Measurements from ENCODE around the gene BICC1. TPM values are rescaled to one million over a fixed set of nuclear protein-coding genes. Genes with fewer than 3 reads are reported as not detected.

BICC1 gene
- total RNA-seq, 2 experiments from 2014 or later = not detected

DNA sequence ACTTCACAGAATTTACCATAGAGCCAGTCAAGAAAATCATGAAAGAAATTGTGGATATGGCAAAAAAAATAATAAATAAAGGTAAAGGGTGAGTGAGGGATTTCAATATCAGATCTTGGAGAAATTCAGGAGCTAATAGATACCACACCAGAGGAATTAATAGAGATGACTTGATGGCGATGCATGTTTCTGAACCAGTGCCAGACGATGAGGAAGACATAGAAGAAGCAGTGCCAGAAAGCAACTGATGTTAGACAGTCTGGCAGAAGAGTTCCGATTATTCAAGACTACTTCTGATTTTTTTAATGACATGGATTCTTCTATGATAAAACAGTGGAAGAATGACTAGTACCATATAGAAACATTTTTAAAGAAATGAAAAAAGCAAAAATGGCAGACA is 314.7 kb downstream of the BICC1 start:
- H3K4me3 Mint-ChIP-seq = no peak overlapping the region
- CTCF ChIA-PET = no interaction called here
- intact Hi-C loops (cut with DNase I, micrococcal nuclease) = no loop called here
- no peak for DNase-seq
- H3K27me3 Mint-ChIP-seq = no peaks in the 10 kb centered on the region
- no peaks in the 10 kb centered on the region for H3K36me3 Mint-ChIP-seq (ENCODE audit: low read depth)
- H3K27ac Mint-ChIP-seq = no peak overlapping the region
- no peak for ATAC-seq
- no peaks in the 10 kb centered on the region for H3K4me1 Mint-ChIP-seq
- POLR2A ChIA-PET = no interaction called here
- H3K9me3 Mint-ChIP-seq (ENCODE audit: low read depth) = no peaks in the 10 kb centered on the region

- no peak for DNase-seq
- ChIA-PET POLR2A (no interaction called here), CTCF (interaction anchor here (0.6 kb wide), 1 partner anchor 397 kb away, joined by 3 read pairs; no protein-coding TSS in a partner anchor)
- Mint-ChIP-seq H3K9me3 (ENCODE audit: low read depth) (no peaks in the 10 kb centered on the region), H3K36me3 (ENCODE audit: low read depth) (no peaks in the 10 kb centered on the region), H3K4me1 (no peaks in the 10 kb centered on the region), H3K27me3 (no peaks in the 10 kb centered on the region), H3K27ac (no peak overlapping the region), H3K4me3 (no peak overlapping the region)
- intact Hi-C loops (cut with DNase I, micrococcal nuclease) = no loop called here
- no peak for ATAC-seq
These were observed 317.2 kb downstream of the BICC1 start for GRCh38 chr10:58829839-58830238.

- Mint-ChIP-seq H3K4me3 (no peak overlapping the region), H3K36me3 (ENCODE audit: low read depth) (no peaks in the 10 kb centered on the region), H3K27me3 (no peaks in the 10 kb centered on the region), H3K9me3 (ENCODE audit: low read depth) (no peaks in the 10 kb centered on the region), H3K4me1 (no peaks in the 10 kb centered on the region), H3K27ac (no peak overlapping the region)
- DNase-seq (no peak), ATAC-seq (no peak)
- POLR2A ChIA-PET = no interaction called here
- CTCF ChIA-PET = no interaction called here
- intact Hi-C loops (cut with DNase I, micrococcal nuclease) = no loop called here
These were observed 318.0 kb downstream of the BICC1 start for GRCh38 chr10:58830697-58831096.

GRCh38 chr10:58833771-58834561 is 321.3 kb downstream of the BICC1 start:
- ChIA-PET POLR2A (no interaction called here), CTCF (no interaction called here)
- no peak for DNase-seq
- intact Hi-C loops (cut with DNase I, micrococcal nuclease) = no loop called here
- Mint-ChIP-seq H3K27ac (no peak overlapping the region), H3K27me3 (no peaks in the 10 kb centered on the region), H3K4me1 (no peaks in the 10 kb centered on the region), H3K9me3 (ENCODE audit: low read depth) (no peaks in the 10 kb centered on the region), H3K4me3 (no peak overlapping the region), H3K36me3 (ENCODE audit: low read depth) (no peaks in the 10 kb centered on the region)
- ATAC-seq = no peak

DNA sequence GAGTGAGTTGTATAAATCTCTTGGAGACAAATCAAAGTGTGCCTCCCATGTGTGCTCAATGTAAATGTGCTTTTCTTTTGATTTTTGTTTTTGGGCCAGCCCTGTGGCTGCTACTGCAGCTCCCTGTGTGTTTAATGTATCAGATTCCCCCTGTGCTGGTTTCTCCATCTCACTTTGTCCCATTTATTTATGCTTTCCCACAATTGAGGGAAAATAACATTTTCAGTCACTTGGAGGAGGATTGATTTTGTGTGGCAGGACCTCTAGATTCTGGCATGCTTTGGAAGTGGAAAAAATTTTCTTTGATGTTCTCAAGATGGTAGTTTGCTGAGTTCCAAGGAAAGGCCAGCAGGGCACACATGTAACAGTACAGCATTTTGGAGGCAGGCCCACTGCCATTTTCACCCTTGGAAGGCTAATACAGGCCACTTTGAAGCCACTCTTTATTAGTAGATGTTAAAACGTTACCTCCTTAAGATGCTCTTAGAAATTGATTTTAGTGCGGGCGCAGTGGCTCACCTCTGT is 323.6 kb downstream of the BICC1 start:
- ChIA-PET CTCF (no interaction called here), POLR2A (no interaction called here)
- ATAC-seq (no peak), DNase-seq (no peak)
- Mint-ChIP-seq H3K36me3 (ENCODE audit: low read depth) (no peaks in the 10 kb centered on the region), H3K4me3 (no peak overlapping the region), H3K9me3 (ENCODE audit: low read depth) (no peaks in the 10 kb centered on the region), H3K27ac (no peak overlapping the region), H3K4me1 (no peaks in the 10 kb centered on the region), H3K27me3 (no peaks in the 10 kb centered on the region)
- intact Hi-C loops (cut with DNase I, micrococcal nuclease) = no loop called here

GRCh38 chr10:58836991-58837575 is 324.4 kb downstream of the BICC1 start:
- H3K4me3 Mint-ChIP-seq = no peak overlapping the region
- no peak for ATAC-seq
- H3K27ac Mint-ChIP-seq = no peak overlapping the region
- H3K27me3 Mint-ChIP-seq = no peaks in the 10 kb centered on the region
- DNase-seq = no peak
- no peaks in the 10 kb centered on the region for H3K9me3 Mint-ChIP-seq (ENCODE audit: low read depth)
- H3K36me3 Mint-ChIP-seq (ENCODE audit: low read depth) = no peaks in the 10 kb centered on the region
- CTCF ChIA-PET = no interaction called here
- H3K4me1 Mint-ChIP-seq = no peaks in the 10 kb centered on the region
- POLR2A ChIA-PET = no interaction called here
- intact Hi-C loops (cut with DNase I, micrococcal nuclease) = no loop called here

DNA sequence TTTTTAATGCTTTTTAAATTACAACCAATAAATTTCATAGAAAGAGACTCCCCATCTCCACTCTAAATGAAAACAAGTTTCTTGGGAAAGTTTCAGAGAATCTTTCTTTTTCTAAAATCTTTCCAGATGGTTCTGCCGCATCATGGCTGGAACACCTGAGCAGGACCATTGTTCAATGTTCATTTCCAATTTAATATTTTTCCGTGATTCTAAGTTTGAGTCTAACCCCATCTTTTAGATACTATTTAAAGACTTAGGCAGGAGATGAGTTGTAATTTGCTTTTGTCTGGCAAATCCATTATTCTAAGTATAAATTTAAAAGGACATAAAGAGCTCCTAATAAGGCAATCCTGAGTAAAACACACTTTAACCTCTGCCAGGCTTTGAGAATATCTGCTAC is 325.2 kb downstream of the BICC1 start:
- no peaks in the 10 kb centered on the region for H3K36me3 Mint-ChIP-seq (ENCODE audit: low read depth)
- ATAC-seq (no peak), DNase-seq (no peak)
- no peak overlapping the region for H3K4me3 Mint-ChIP-seq
- H3K4me1 Mint-ChIP-seq = no peaks in the 10 kb centered on the region
- H3K9me3 Mint-ChIP-seq (ENCODE audit: low read depth) = no peaks in the 10 kb centered on the region
- no peak overlapping the region for H3K27ac Mint-ChIP-seq
- ChIA-PET POLR2A (no interaction called here), CTCF (no interaction called here)
- intact Hi-C loops (cut with DNase I, micrococcal nuclease) = no loop called here
- no peaks in the 10 kb centered on the region for H3K27me3 Mint-ChIP-seq

DNA sequence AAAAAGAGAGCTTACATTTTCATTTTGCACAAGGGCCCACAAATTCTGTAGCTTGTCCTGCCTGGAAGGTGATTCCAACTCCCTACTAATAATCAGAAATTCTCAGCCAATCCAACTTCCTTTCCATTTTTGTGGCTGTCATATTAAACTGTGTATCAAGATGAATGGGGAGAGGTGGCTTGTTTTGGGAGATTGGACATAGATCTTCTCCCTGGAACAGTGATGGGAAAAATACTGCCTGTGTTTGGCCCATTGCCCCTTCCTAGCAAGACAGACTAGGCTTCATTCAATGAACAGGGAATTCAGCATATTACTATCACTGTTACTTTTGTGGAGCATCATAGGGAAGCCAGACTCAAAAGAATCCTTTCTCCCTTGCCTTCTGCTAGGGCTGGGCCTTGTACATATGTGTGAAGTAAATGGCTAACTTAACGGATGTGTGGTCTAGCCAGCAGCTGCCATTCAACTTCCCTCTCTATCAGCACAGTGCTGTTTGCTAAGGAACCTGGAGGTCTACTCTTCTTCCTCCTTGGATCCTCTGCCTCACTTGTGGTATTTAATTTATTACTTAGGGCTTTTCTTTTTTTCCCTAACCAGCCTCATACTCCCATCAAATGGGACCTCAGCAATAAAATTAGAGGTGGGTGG is 326.0 kb downstream of the BICC1 start:
- POLR2A ChIA-PET = no interaction called here

GRCh38 chr10:58839771-58840170 is 327.1 kb downstream of the BICC1 start:
- no peak for DNase-seq
- Mint-ChIP-seq H3K36me3 (ENCODE audit: low read depth) (no peaks in the 10 kb centered on the region), H3K9me3 (ENCODE audit: low read depth) (no peaks in the 10 kb centered on the region), H3K27ac (no peak overlapping the region), H3K27me3 (no peaks in the 10 kb centered on the region), H3K4me3 (no peak overlapping the region), H3K4me1 (no peaks in the 10 kb centered on the region)
- ChIA-PET POLR2A (no interaction called here), CTCF (no interaction called here)
- intact Hi-C loops (cut with DNase I, micrococcal nuclease) = no loop called here
- no peak for ATAC-seq

More for the DNA sequence above, 326.0 kb downstream of the BICC1 start:
- Mint-ChIP-seq H3K4me3 (no peak overlapping the region), H3K27me3 (no peaks in the 10 kb centered on the region), H3K9me3 (ENCODE audit: low read depth) (no peaks in the 10 kb centered on the region), H3K36me3 (ENCODE audit: low read depth) (no peaks in the 10 kb centered on the region), H3K27ac (no peak overlapping the region), H3K4me1 (no peaks in the 10 kb centered on the region)
- CTCF ChIA-PET = no interaction called here
- DNase-seq (no peak), ATAC-seq (no peak)
- intact Hi-C loops (cut with DNase I, micrococcal nuclease) = no loop called here

- ATAC-seq (no peak), DNase-seq (no peak)
- POLR2A ChIA-PET = no interaction called here
- intact Hi-C loops (cut with DNase I, micrococcal nuclease) = no loop called here
- no peaks in the 10 kb centered on the region for H3K36me3 Mint-ChIP-seq (ENCODE audit: low read depth)
- H3K4me1 Mint-ChIP-seq = no peaks in the 10 kb centered on the region
- CTCF ChIA-PET = interaction anchor here (1.3 kb wide), 1 partner anchor 58 kb away, joined by 3 read pairs; no protein-coding TSS in a partner anchor
- H3K27me3 Mint-ChIP-seq = no peaks in the 10 kb centered on the region
- no peaks in the 10 kb centered on the region for H3K9me3 Mint-ChIP-seq (ENCODE audit: low read depth)
- H3K27ac Mint-ChIP-seq = no peak overlapping the region
- no peak overlapping the region for H3K4me3 Mint-ChIP-seq
These were observed 328.3 kb downstream of the BICC1 start for GRCh38 chr10:58840840-58841435.

DNA sequence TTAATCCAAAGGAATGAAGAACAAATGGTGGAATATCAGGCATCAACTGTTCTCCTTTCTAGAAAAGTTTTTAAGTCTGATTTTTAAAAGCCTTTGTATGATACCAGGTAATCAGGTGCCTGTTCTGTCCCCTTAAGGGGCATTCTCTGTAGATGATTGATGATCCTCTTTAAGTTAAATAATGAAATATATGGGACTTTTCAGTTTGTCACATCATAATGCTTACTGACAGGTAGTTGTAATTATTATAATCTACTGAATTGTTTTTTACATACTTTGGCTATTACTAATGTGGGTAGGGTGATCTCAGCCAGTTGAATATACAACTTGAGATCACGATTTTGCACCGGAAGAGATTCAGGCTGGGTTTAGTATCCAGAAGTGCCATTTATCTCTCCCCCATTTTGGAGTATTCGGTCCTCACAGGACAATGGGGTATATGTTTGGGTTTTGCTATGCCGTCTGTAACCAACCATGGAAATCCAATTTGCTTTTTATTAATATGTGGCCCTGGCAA is 330.2 kb downstream of the BICC1 start:
- POLR2A ChIA-PET = no interaction called here
- intact Hi-C loops (cut with DNase I, micrococcal nuclease) = no loop called here
- no peak for ATAC-seq

More for the DNA sequence above, 330.2 kb downstream of the BICC1 start:
- Mint-ChIP-seq H3K27ac (no peak overlapping the region), H3K27me3 (no peaks in the 10 kb centered on the region), H3K4me3 (no peak overlapping the region), H3K36me3 (ENCODE audit: low read depth) (no peaks in the 10 kb centered on the region), H3K9me3 (ENCODE audit: low read depth) (no peaks in the 10 kb centered on the region), H3K4me1 (no peaks in the 10 kb centered on the region)
- DNase-seq = no peak
- CTCF ChIA-PET = no interaction called here

All from activated CD4-positive, alpha-beta T cell treated with anti-CD3 and anti-CD28 coated beads for 36 hours (primary cell).